DOHH2 (cell line): ENCODE results near the gene ADCY4.

Experiments used
- EZH2phosphoT487 ChIP-seq: fragments of 200-600 bp; sonication (generic); IDR thresholded peaks from 2 replicates; pipeline ENCODE4 v1.6.1; 2017; ENCODE audit warnings: borderline replicate concordance, mild to moderate bottlenecking, antibody characterized with exemption, low read length, moderate library complexity, mixed read lengths
- TF ChIP-seq, protein P1 (sequence below): fragments of 200-600 bp; sonication (generic); IDR thresholded peaks from one replicate; pipeline ENCODE4 v1.5.1; 2014; ENCODE audit warnings: antibody characterized with exemption, mild to moderate bottlenecking, low read depth, low read length; ENCODE audit not compliant: poor library complexity, severe bottlenecking

- TF ChIP-seq, protein P1, sequence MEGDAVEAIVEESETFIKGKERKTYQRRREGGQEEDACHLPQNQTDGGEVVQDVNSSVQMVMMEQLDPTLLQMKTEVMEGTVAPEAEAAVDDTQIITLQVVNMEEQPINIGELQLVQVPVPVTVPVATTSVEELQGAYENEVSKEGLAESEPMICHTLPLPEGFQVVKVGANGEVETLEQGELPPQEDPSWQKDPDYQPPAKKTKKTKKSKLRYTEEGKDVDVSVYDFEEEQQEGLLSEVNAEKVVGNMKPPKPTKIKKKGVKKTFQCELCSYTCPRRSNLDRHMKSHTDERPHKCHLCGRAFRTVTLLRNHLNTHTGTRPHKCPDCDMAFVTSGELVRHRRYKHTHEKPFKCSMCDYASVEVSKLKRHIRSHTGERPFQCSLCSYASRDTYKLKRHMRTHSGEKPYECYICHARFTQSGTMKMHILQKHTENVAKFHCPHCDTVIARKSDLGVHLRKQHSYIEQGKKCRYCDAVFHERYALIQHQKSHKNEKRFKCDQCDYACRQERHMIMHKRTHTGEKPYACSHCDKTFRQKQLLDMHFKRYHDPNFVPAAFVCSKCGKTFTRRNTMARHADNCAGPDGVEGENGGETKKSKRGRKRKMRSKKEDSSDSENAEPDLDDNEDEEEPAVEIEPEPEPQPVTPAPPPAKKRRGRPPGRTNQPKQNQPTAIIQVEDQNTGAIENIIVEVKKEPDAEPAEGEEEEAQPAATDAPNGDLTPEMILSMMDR = no peak
- TF ChIP-seq EZH2phosphoT487 = no peak
These were observed 745 bp upstream of the ADCY4 start for GRCh38 chr14:24335461-24336171.
